IPS-NIHi7 (cell line): Measurements from ENCODE around the gene HRH3.
A peak's percentile ranks its signal among the peaks of the same experiment; 100 is the strongest.

Experiments used
- DNase-seq: peaks from one replicate; pipeline ENCODE4 v3.0.0; 2012; ENCODE audit warnings: mixed read lengths; ENCODE audit errors: extremely low spot score

HRH3 gene

GRCh38 chr20:62244644-62245108 is 24.6 kb upstream of the HRH3 start:
- no peak for DNase-seq

DNA sequence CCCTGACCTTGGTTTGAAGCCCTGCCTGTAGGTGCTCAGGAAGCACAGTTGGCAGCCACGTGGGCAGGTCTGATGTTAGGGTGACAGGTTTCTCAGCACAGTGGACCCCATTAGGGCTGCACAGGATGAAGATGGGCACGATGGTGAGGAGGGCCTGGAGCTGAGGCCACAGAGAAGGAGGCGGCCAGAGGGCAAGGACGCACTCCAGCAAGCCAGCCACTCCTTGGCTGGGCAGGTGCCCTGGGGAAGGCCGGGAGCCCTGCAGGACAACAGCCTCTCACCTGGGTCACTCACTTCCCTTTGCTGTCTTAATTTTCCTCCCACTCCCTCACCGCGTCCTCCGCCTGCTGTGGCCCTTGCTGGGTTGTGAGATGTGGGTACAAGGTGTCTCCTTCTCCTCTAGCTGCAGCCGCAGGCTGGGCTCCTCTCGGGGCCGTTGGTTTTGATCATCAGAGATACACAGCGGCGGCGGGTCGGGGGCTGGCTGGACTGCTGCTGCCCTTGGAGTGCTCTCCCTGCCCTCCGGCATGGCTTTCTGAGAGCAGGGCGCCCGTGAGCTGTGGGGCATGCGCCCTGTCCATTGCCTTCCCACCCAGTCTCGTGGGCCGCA is 23.9 kb upstream of the HRH3 start:
- no peak for DNase-seq

GRCh38 chr20:62243106-62243505 is 23.0 kb upstream of the HRH3 start:
- DNase-seq = no peak

- no peak for DNase-seq
Measured at GRCh38 chr20:62242176-62242575, 22.1 kb upstream of the HRH3 start.

DNA sequence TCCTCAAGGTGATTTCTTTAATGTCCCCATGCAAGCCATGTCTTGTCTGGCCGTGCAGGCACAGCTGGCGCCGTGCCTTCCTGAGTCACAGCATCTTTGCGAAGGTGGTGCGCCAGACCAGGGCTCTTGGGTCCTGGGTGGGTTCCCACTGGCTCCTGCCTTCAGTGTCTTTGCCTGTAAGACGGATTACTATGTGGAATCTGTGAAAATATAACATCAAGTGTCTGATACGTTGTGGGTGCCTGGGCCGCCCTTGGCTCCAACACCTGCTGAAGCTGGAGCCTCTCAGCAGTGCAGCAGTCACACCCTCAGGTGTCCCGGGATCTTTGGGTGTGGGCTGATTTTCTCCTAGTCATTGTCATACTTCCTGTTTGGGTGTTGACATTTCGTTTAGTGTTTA is 21.4 kb upstream of the HRH3 start:
- no peak for DNase-seq

DNA sequence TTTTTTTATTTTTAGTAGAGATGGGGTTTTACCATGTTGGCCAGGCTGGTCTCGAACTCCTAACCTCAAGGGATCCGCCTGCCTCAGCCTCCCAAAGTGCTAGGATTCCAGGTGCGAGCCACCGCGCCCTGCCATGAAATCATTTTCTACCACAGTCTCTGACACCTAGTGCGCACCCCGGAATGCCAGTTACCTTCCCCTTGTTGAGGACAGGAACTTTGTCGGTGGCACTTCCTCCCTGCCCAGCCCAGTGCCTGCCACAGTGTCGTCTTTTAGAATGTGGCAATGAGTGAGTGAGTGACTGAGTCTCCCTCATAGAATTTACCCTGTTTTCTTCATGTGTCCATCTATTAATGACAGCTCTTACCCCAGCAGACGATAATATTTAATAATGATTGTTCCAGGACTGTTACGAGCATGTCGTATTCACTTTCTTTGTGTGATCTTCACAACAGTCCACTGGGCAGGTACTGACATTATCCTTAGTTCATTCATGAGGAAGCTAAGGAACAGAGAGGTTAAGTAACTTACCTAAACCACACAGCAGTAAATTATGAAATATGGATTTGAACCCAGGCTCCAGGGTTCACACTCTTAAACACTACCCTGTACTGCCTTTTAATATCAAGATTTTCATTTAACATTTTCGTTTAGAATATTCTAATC is 20.1 kb upstream of the HRH3 start:
- DNase-seq = no peak

- DNase-seq = no peak
Measured at GRCh38 chr20:62239278-62239879, 19.3 kb upstream of the HRH3 start.

DNA sequence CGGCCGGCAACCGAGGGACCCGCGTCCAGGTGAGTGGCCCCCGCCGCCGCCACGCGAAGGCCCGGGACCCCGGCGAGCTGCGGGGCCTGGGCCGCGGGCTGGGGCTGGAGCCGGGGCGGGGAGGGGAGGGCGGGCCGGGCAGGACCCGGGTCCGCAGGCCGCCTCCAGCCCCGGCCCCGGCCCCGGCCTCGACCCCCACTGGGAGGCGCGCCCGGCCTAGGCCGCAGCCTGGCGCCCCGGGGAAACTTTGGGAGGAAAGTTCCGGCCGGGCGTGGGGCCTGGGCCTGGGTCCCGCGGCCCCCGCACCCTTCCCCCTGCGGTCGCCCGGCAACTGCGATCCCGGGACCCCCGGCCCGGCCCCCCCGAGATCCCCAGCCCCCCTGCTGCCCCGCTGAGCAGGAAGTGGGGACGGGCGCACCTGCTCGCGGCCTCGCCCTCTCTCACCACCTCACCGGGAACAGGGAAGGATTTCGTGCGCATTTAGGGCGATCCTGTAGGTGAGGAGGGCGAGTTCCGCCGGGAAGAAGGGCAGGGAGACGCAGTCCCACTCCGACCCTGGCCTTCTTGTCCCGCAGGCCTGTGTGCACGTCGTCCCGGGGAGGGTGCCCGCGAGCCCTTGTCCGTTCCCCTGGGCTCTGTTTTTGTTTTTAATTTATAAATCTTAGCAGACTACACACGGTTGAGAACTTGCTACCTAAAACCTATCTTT is 18.6 kb upstream of the HRH3 start:
- peak; percentile 56 for DNase-seq

- DNase-seq = peak; percentile 100
Measured at GRCh38 chr20:62237801-62238568, 17.9 kb upstream of the HRH3 start, which contains the start of gene OSBPL2. Gene OSBPL2 (plus strand): TSS chr20:62238521. CDS start chr20:62256185, 17,664 bp downstream.

- no peak for DNase-seq
Measured at GRCh38 chr20:62237514-62237800, 17.4 kb upstream of the HRH3 start.

GRCh38 chr20:62236766-62237513 is 16.9 kb upstream of the HRH3 start:
- DNase-seq = peak; percentile 68

- DNase-seq = no peak
Measured at GRCh38 chr20:62236200-62236599, 16.1 kb upstream of the HRH3 start.

- DNase-seq = no peak
Measured at GRCh38 chr20:62235777-62236157, 15.7 kb upstream of the HRH3 start.

- no peak for DNase-seq
Measured at GRCh38 chr20:62235001-62235776, 15.1 kb upstream of the HRH3 start.

- DNase-seq = no peak
Measured at GRCh38 chr20:62234339-62234738, 14.3 kb upstream of the HRH3 start.

- DNase-seq = no peak
Measured at GRCh38 chr20:62233684-62234083, 13.6 kb upstream of the HRH3 start.

GRCh38 chr20:62232770-62233645 is 12.9 kb upstream of the HRH3 start:
- DNase-seq = no peak

DNA sequence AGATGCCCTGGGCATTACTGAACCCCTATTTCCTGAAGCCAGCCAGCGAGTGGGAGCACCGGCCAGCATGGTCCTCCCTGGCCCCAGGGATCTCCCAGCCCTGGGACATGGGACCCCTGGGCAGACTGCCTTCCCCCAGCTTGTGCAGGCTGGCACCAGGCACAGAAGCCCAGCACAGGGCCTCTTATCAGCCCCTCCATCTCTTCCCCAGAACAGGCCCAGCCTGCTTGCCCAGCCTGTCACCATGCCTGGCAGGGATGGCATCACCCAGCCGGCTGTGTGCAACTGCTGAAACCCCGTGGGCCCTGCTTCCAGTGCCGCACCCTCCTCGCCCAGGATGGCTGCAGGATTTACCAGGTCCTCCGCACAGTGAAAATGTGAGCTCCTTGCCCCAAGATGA is 12.1 kb upstream of the HRH3 start:
- DNase-seq = no peak

- no peak for DNase-seq
Measured at GRCh38 chr20:62231292-62231691, 11.2 kb upstream of the HRH3 start.
